Measurements from ENCODE around the gene TBC1D22B.
A peak's percentile ranks its signal among the peaks of the same experiment; 100 is the strongest.

DNA sequence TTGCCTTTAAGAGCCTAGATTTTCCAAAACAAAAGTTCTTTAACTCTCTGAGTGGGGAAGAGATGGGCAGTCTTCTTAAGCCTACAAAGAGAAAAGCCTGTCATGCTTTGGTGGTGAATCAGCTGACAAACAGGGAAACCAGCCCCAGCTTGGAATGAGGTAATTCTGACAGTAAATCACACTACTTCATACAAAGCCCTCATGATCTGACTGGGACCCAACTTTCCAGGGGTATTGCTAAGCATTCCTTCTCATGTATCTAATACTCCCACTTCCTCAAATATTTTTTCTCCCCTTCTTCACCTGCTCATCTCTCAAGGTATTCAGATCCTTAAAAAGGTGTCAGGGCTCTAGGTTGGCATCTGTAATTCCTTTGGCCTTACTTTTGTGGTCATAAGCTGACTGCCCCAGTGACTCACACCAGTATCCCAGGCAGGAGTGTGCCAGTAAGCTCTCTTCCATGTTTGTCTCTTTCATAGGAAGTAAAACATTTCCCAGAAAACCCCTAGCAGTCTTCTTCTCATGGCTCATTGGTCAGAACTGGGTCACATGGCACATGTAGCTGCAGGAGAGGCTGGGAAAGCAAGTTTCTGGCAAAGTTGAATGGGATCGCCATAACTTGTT lies 15.0 kb upstream of the TBC1D22B start:
- TF ChIP-seq, protein P1, sequence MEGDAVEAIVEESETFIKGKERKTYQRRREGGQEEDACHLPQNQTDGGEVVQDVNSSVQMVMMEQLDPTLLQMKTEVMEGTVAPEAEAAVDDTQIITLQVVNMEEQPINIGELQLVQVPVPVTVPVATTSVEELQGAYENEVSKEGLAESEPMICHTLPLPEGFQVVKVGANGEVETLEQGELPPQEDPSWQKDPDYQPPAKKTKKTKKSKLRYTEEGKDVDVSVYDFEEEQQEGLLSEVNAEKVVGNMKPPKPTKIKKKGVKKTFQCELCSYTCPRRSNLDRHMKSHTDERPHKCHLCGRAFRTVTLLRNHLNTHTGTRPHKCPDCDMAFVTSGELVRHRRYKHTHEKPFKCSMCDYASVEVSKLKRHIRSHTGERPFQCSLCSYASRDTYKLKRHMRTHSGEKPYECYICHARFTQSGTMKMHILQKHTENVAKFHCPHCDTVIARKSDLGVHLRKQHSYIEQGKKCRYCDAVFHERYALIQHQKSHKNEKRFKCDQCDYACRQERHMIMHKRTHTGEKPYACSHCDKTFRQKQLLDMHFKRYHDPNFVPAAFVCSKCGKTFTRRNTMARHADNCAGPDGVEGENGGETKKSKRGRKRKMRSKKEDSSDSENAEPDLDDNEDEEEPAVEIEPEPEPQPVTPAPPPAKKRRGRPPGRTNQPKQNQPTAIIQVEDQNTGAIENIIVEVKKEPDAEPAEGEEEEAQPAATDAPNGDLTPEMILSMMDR (IDR thresholded peaks at IDR 0.05): no peak
- TF ChIP-seq EP300 (IDR thresholded peaks at IDR 0.05): peak in 1 of 4 donors; percentile 60
- TF ChIP-seq POLR2A (IDR thresholded peaks at IDR 0.05): no peak
- TF ChIP-seq POLR2AphosphoS5 (IDR thresholded peaks at IDR 0.05): peak in 3 of 4 donors; percentile 15 to 67 (median 31)
